Stimulated activated CD4-positive, alpha-beta T cell treated with anti-CD3 and anti-CD28 coated beads, Interleukin-12 subunit alpha, Interleukin-12 subunit beta, amount 100 ng/mL, for 24 hours (primary cell): ENCODE results near the gene INO80.
"Not testable (repeated sequence)": the region's sequence is repeated elsewhere in the genome, so short reads cannot be mapped to it uniquely, and the experiment has no call there.

ENCODE experiments used
- DNase-seq, 2 experiments: peaks; one replicate each; pipeline ENCODE4 v3.0.0-alpha.2; 2020; ENCODE audit warnings: low read depth in 2 of 2

The INO80 gene

GRCh38 chr15:41116116-41116961, at the start of gene INO80:
INO80 (minus strand) TSS chr15:41116280; CDS start chr15:41096310, 19,970 bp downstream.
- DNase-seq = peak; percentile 87 to 98

- DNase-seq = no peak
Observed at GRCh38 chr15:41161736-41162135, 45.7 kb upstream of the INO80 start.

- no peak for DNase-seq
Observed at GRCh38 chr15:41161336-41161735, 45.3 kb upstream of the INO80 start.

- DNase-seq = no peak
Observed at GRCh38 chr15:41160639-41161315, 44.7 kb upstream of the INO80 start.

- no peak for DNase-seq
Observed at GRCh38 chr15:41154412-41154811, 38.3 kb upstream of the INO80 start.

- no peak for DNase-seq
Observed at GRCh38 chr15:41153733-41154132, 37.7 kb upstream of the INO80 start.

- DNase-seq = no peak
Observed at GRCh38 chr15:41151451-41152005, 35.4 kb upstream of the INO80 start.

- DNase-seq = no peak
Observed at GRCh38 chr15:41150279-41150678, 34.2 kb upstream of the INO80 start.

- DNase-seq = no peak
Observed at GRCh38 chr15:41148065-41148464, 32.0 kb upstream of the INO80 start.

GRCh38 chr15:41139619-41140018, 23.5 kb upstream of the INO80 start:
- DNase-seq = no peak

- not testable (repeated sequence) for DNase-seq
Observed at GRCh38 chr15:41139112-41139511, 23.0 kb upstream of the INO80 start.

GRCh38 chr15:41135580-41135979, 19.5 kb upstream of the INO80 start:
- DNase-seq = not testable (repeated sequence)

GRCh38 chr15:41133454-41133853, 17.4 kb upstream of the INO80 start:
- DNase-seq = no peak

- DNase-seq = not testable (repeated sequence)
Observed at GRCh38 chr15:41132094-41132493, 16.0 kb upstream of the INO80 start.

GRCh38 chr15:41128174-41128902, 12.3 kb upstream of the INO80 start:
- no peak for DNase-seq

- no peak for DNase-seq
Observed at GRCh38 chr15:41125931-41126642, 10.0 kb upstream of the INO80 start.

GRCh38 chr15:41125063-41125669, 9.1 kb upstream of the INO80 start:
- no peak for DNase-seq

GRCh38 chr15:41124058-41124457, 8.0 kb upstream of the INO80 start:
- no peak for DNase-seq

- DNase-seq = no peak
Observed at GRCh38 chr15:41122849-41123248, 6.8 kb upstream of the INO80 start.

GRCh38 chr15:41121951-41122350, 5.9 kb upstream of the INO80 start:
- no peak for DNase-seq

GRCh38 chr15:41116962-41117252, 827 bp upstream of the INO80 start:
- no peak for DNase-seq
